Uterus (tissue), 4 donors: ENCODE results near the gene PCDHB10. TPM values are rescaled to one million over a fixed set of nuclear protein-coding genes. Genes with fewer than 3 reads are reported as not detected.
A peak's percentile ranks its signal among the peaks of the same experiment; 100 is the strongest.
"Not testable (repeated sequence)": the region's sequence is repeated elsewhere in the genome, so short reads cannot be mapped to it uniquely, and the experiment has no call there.

Source experiments
- DNase-seq, 2 donors: peaks; one replicate each; pipeline ENCODE4 v3.0.0-alpha.2; 2019 to 2020
- H3K27ac ChIP-seq, 2 donors: fragments of 200-600 bp; sonication (generic); 1 replicate in 1 of 2; 2 replicates in 1 of 2; pipeline ENCODE4 v1.5.1; 2016 to 2018
- H3K27me3 ChIP-seq, 2 donors: fragments of 200-600 bp; sonication (generic); one replicate each; pipeline ENCODE4 v1.5.1; 2018 to 2019; ENCODE audit warnings: control low read depth in 1 of 2
- H3K36me3 ChIP-seq, 2 donors: fragments of 200-600 bp; sonication (generic); one replicate each; pipeline ENCODE4 v1.5.1; 2019; ENCODE audit warnings: control low read depth in 1 of 2
- H3K4me1 ChIP-seq, 2 donors: fragments of 200-600 bp; sonication (generic); one replicate each; pipeline ENCODE4 v1.5.1; 2018 to 2019; ENCODE audit warnings: control low read depth in 1 of 2
- H3K4me3 ChIP-seq, 2 donors: fragments of 200-600 bp; sonication (generic); 1 replicate in 1 of 2; 2 replicates in 1 of 2; pipeline ENCODE4 v1.5.1; 2018 to 2019; ENCODE audit warnings: mild to moderate bottlenecking in 1 of 2
- H3K9me3 ChIP-seq, 2 donors: fragments of 200-600 bp; sonication (generic); one replicate each; pipeline ENCODE4 v1.5.1; 2019; ENCODE audit warnings: control low read depth in 1 of 2
- POLR2A ChIP-seq, 2 donors: fragments of 450-650 bp; IDR thresholded peaks; one replicate each; pipeline ENCODE4 v1.6.1; 2016; ENCODE audit warnings: antibody characterized with exemption in 2 of 2, mild to moderate bottlenecking in 1 of 2, moderate library complexity in 1 of 2
- intact Hi-C: fragments of 100-400 bp; cut with DNase I; formaldehyde crosslinking; loops from one replicate; pipeline ENCODE4 v1.15.1; 2023; ENCODE audit warnings: low total_unique reads
- total RNA-seq, 4 donors: library from RNA; depleted of rRNA in 3 of 4; stranded (reverse); fragments of >200 nt in 3 of 4; gene quantifications; one replicate each; pipeline versions ENCODE4 v1.1.0 to v1.2.4, GENCODE V29; 2014 to 2023
- TF ChIP-seq, protein P1 (sequence below), 4 experiments: fragments of 200-600 bp in 2 of 4; fragments of 450-650 bp in 2 of 4; sonication (generic) in 2 of 4; IDR thresholded peaks; one replicate each; pipeline ENCODE4 v1.5.1; 2016 to 2019; ENCODE audit warnings: antibody characterized with exemption in 4 of 4, mild to moderate bottlenecking in 2 of 4, moderate library complexity in 1 of 4
- donor health status: DM: yes; HTN: yes; CAD: no.

The PCDHB10 gene
- total RNA-seq, 4 donors from 2014 or later, result 2.6 to 8.3 (median 4.7) TPM

DNA sequence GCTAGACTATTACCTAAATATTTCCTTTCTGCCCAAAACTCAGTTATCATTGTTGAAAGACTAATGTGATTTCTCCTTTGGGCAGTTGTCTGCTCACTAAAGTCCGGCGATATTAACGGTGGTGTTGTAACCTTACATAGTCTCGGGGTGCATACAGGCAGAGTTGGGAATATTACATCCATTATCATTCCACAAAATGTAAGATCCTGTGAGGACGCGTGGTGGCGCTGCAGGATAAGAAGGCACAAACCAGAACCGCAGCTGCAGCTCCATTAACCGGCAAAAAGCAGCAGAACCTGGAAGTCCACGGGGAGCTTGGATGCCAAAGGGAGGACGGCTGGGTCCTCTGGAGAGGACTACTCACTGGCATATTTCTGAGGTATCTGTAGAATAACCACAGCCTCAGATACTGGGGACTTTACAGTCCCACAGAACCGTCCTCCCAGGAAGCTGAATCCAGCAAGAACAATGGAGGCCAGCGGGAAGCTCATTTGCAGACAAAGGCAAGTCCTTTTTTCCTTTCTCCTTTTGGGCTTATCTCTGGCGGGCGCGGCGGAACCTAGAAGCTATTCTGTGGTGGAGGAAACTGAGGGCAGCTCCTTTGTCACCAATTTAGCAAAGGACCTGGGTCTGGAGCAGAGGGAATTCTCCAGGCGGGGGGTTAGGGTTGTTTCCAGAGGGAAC, 21.6 kb downstream of the PCDHB10 start, which contains the start of gene PCDHB13:
TSS of gene PCDHB13 (plus strand) at position 264 of the 684 bp plus-strand sequence. CDS start at position 469, 205 bp downstream.
- H3K27me3 ChIP-seq, H3K27ac ChIP-seq, intact Hi-C loops, H3K36me3 ChIP-seq, H3K4me3 ChIP-seq, H3K4me1 ChIP-seq: not testable (repeated sequence)
- TF ChIP-seq, protein P1, sequence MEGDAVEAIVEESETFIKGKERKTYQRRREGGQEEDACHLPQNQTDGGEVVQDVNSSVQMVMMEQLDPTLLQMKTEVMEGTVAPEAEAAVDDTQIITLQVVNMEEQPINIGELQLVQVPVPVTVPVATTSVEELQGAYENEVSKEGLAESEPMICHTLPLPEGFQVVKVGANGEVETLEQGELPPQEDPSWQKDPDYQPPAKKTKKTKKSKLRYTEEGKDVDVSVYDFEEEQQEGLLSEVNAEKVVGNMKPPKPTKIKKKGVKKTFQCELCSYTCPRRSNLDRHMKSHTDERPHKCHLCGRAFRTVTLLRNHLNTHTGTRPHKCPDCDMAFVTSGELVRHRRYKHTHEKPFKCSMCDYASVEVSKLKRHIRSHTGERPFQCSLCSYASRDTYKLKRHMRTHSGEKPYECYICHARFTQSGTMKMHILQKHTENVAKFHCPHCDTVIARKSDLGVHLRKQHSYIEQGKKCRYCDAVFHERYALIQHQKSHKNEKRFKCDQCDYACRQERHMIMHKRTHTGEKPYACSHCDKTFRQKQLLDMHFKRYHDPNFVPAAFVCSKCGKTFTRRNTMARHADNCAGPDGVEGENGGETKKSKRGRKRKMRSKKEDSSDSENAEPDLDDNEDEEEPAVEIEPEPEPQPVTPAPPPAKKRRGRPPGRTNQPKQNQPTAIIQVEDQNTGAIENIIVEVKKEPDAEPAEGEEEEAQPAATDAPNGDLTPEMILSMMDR (IDR thresholded peaks at IDR 0.05), result peak in 1 of 4 experiments; percentile 11
- DNase-seq, result peak; percentile 27 to 34
- peaks cover 0 to 57% of the 10 kb centered on the region in 2 donors for H3K9me3 ChIP-seq

DNA sequence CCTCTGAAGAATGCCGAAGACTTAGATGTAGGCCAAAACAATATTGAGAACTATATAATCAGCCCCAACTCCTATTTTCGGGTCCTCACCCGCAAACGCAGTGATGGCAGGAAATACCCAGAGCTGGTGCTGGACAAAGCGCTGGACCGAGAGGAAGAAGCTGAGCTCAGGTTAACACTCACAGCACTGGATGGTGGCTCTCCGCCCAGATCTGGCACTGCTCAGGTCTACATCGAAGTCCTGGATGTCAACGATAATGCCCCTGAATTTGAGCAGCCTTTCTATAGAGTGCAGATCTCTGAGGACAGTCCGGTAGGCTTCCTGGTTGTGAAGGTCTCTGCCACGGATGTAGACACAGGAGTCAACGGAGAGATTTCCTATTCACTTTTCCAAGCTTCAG, 22.4 kb downstream of the PCDHB10 start:
- H3K27ac ChIP-seq, H3K4me1 ChIP-seq, H3K36me3 ChIP-seq, DNase-seq, H3K27me3 ChIP-seq, intact Hi-C loops, H3K4me3 ChIP-seq: not testable (repeated sequence)
- peaks cover 0 to 55% of the 10 kb centered on the region in 2 donors for H3K9me3 ChIP-seq

DNA sequence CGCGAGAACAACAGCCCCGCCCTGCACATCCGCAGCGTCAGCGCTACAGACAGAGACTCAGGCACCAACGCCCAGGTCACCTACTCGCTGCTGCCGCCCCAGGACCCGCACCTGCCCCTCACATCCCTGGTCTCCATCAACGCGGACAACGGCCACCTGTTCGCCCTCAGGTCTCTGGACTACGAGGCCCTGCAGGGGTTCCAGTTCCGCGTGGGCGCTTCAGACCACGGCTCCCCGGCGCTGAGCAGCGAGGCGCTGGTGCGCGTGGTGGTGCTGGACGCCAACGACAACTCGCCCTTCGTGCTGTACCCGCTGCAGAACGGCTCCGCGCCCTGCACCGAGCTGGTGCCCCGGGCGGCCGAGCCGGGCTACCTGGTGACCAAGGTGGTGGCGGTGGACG, 23.4 kb downstream of the PCDHB10 start:
- H3K27me3 ChIP-seq, result not testable (repeated sequence)

DNA sequence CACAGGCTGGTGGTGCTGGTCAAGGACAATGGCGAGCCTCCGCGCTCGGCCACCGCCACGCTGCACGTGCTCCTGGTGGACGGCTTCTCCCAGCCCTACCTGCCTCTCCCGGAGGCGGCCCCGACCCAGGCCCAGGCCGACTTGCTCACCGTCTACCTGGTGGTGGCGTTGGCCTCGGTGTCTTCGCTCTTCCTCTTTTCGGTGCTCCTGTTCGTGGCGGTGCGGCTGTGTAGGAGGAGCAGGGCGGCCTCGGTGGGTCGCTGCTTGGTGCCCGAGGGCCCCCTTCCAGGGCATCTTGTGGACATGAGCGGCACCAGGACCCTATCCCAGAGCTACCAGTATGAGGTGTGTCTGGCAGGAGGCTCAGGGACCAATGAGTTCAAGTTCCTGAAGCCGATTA, 23.9 kb downstream of the PCDHB10 start:
- H3K4me3 ChIP-seq, intact Hi-C loops, H3K4me1 ChIP-seq, H3K27ac ChIP-seq, H3K36me3 ChIP-seq, H3K27me3 ChIP-seq, DNase-seq: not testable (repeated sequence)
- peaks cover 0 to 56% of the 10 kb centered on the region in 2 donors for H3K9me3 ChIP-seq

More for the DNA sequence above, 23.4 kb downstream of the PCDHB10 start:
- H3K36me3 ChIP-seq, DNase-seq, H3K27ac ChIP-seq, H3K4me3 ChIP-seq, intact Hi-C loops, H3K4me1 ChIP-seq: not testable (repeated sequence)
- peaks cover 0 to 54% of the 10 kb centered on the region in 2 donors for H3K9me3 ChIP-seq

DNA sequence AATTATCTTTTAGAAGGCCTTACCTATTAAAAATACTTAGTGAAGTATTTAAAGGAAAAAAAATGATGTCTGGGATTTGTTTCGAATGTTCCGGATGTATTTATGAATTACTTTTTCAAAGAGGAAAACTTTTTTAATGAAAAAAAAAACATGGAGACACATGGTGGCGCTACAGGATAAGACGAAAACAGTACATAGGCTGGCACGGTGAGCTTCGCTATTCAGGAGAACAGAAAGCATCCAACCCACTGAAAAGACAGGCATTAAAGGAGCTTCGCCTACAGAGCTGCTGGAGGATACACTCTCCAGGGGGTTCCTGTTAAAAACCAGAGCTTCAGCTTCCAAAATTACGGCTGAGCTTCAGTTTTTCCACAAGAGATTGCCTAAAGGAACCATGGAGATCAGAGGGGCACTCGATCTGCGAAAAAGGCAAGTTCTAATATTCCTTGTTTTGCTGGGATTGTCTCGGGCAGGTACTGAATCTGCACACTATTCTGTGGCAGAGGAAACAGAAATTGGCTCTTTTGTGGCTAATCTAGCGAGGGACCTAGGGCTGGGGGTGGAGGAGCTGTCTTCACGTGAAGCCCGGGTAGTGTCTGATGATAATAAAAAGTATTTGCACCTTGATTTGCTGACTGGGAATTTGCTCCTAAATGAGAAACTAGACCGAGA, 31.1 kb downstream of the PCDHB10 start, which contains the start of gene PCDHB14:
TSS of gene PCDHB14 (plus strand) at position 232 of the 672 bp plus-strand sequence. CDS start at position 395, 163 bp downstream.
- peak within 1 kb of the TSS; percentile 0 to 15 for H3K4me3 ChIP-seq
- H3K27me3 ChIP-seq, result no peaks in the 10 kb centered on the region
- H3K27ac ChIP-seq, result no peak within 1 kb of the TSS
- peaks cover 0 to 73% of the 10 kb centered on the region in 2 donors for H3K9me3 ChIP-seq
- no peak for TF ChIP-seq POLR2A (IDR thresholded peaks at IDR 0.05)
- TF ChIP-seq, protein P1 (IDR thresholded peaks at IDR 0.05), result no peak
- H3K4me1 ChIP-seq, result no peaks in the 10 kb centered on the region
- no peaks in the 10 kb centered on the region for H3K36me3 ChIP-seq
- intact Hi-C loops, result no loop called here
- DNase-seq, result no peak

DNA sequence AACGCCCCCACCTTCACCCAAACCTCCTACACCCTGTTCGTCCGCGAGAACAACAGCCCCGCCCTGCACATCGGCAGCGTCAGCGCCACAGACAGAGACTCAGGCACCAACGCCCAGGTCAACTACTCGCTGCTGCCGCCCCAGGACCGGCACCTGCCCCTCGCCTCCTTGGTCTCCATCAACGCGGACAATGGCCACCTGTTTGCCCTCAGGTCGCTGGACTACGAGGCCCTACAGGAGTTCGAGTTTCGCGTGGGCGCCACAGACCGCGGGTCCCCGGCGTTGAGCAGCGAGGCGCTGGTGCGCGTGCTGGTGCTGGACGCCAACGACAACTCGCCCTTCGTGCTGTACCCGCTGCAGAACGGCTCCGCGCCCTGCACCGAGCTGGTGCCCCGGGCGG, 32.7 kb downstream of the PCDHB10 start:
- DNase-seq, H3K4me1 ChIP-seq, H3K27ac ChIP-seq, H3K27me3 ChIP-seq, H3K4me3 ChIP-seq, intact Hi-C loops, H3K36me3 ChIP-seq: not testable (repeated sequence)
- peaks cover 0 to 70% of the 10 kb centered on the region in 2 donors for H3K9me3 ChIP-seq

DNA sequence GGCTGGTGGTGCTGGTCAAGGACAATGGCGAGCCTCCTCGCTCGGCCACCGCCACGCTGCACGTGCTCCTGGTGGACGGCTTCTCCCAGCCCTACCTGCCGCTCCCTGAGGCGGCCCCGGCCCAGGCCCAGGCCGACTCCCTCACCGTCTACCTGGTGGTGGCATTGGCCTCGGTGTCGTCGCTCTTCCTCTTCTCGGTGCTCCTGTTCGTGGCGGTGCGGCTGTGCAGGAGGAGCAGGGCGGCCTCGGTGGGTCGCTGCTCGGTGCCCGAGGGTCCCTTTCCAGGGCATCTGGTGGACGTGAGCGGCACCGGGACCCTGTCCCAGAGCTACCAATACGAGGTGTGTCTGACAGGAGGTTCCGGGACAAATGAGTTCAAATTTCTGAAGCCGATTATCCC, 33.3 kb downstream of the PCDHB10 start:
- DNase-seq, intact Hi-C loops: not testable (repeated sequence)
- peaks cover 0 to 64% of the 10 kb centered on the region in 2 donors for H3K9me3 ChIP-seq

More for the DNA sequence above, 33.3 kb downstream of the PCDHB10 start:
- H3K4me1 ChIP-seq, H3K4me3 ChIP-seq, H3K36me3 ChIP-seq, H3K27ac ChIP-seq, H3K27me3 ChIP-seq: not testable (repeated sequence)
